ENCODE data around the gene MYLK. TPM values are rescaled to one million over a fixed set of nuclear protein-coding genes. Genes with fewer than 3 reads are reported as not detected.

The MYLK gene
- total RNA-seq, 1 donor from 2014 or later = 2.6 TPM

DNA sequence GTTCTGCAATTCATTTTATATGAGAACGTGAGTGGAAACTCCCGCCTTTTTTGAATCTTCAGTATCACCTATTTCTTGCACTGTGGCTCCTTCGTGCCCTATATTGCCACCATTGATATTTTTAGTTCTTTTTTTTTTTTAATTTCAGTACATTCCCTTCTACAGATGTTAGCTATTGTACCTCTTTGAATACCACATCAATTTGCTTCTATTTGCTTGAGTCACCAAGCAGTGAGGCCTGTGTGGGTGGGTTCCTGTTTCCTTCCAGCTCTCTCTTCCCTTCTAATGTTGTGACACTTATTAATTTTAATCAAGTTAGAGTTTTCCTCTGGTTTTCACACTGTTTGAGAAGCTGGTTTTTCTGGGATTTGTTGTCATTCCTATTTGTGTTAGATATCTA, 308.0 kb downstream of the MYLK start:
- DNase-seq (ENCODE audit: low read depth) = peak; percentile 29
- no peak overlapping the region for H3K4me3 ChIP-seq (ENCODE audit: low read depth, low read length)
- no peak for FAIRE-seq

DNA sequence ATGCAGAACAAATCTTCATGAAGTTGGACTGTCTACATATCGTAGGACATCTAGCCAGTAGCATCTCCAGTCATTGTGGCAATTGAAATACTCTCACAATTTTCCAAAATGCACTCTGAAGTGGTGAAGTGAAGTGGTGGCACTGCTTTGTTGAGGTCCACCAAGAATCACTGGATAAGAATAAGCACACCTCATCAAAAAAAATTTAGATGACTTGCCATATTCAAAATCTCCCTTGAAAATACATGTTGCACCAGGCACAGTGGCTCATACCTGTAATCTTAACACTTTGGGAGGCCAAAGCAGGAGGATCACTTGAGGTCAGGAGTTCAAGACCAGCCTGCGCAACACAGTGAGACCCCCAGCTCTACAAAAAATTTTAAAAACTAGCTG, 312.2 kb downstream of the MYLK start:
- DNase-seq (ENCODE audit: low read depth) = no peak
- TF ChIP-seq, protein P1, sequence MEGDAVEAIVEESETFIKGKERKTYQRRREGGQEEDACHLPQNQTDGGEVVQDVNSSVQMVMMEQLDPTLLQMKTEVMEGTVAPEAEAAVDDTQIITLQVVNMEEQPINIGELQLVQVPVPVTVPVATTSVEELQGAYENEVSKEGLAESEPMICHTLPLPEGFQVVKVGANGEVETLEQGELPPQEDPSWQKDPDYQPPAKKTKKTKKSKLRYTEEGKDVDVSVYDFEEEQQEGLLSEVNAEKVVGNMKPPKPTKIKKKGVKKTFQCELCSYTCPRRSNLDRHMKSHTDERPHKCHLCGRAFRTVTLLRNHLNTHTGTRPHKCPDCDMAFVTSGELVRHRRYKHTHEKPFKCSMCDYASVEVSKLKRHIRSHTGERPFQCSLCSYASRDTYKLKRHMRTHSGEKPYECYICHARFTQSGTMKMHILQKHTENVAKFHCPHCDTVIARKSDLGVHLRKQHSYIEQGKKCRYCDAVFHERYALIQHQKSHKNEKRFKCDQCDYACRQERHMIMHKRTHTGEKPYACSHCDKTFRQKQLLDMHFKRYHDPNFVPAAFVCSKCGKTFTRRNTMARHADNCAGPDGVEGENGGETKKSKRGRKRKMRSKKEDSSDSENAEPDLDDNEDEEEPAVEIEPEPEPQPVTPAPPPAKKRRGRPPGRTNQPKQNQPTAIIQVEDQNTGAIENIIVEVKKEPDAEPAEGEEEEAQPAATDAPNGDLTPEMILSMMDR (IDR thresholded peaks at IDR 0.05; ENCODE audit: insufficient read depth, low read length, severe bottlenecking) = no peak
- no peaks in the 10 kb centered on the region for H3K27me3 ChIP-seq (ENCODE audit: control insufficient read depth, insufficient read depth, low read length)
- H3K4me3 ChIP-seq (ENCODE audit: low read depth, low read length) = no peak overlapping the region
- no peak for FAIRE-seq
- H3K36me3 ChIP-seq (ENCODE audit: control insufficient read depth, insufficient read depth, low read length) = peaks cover 6% of the 10 kb centered on the region

More for the DNA sequence above, 308.0 kb downstream of the MYLK start:
- no peaks in the 10 kb centered on the region for H3K27me3 ChIP-seq (ENCODE audit: control insufficient read depth, insufficient read depth, low read length)
- TF ChIP-seq, protein P1 (IDR thresholded peaks at IDR 0.05; ENCODE audit: insufficient read depth, low read length, severe bottlenecking) = no peak
- peaks cover 10% of the 10 kb centered on the region for H3K36me3 ChIP-seq (ENCODE audit: control insufficient read depth, insufficient read depth, low read length)

DNA sequence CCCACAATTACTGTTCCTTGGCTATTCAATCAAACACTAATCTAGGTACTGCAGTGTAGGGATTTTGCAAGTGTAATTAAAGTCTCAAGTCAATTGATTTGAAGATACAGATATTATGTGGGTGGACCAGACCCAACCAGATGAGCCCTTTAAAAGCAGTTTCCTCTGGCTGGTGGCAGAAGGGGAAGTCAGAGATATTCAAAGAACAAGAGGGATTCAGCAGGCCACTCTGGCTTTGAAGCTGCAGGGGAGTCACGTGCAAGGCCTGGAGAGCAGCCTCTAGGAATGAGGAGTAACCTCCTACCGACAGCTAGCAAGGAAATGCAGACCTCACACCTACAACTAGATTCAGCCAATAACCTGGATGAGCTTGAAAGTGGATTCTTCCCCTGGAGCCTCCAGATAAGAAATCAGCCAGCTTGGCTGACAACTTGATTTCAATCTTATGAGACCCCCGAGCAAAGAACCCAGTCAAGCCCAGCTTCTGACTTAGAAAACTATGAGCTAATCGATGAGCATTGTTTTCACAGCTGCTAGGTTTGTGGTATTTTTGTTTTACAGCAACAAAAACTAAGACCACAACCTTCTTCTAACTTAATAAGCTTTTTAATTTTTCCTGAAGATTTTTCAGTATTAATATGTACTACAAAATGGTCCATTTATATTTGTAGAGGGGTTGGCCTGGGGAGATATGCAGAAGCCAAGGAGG, 312.7 kb downstream of the MYLK start:
- no peaks in the 10 kb centered on the region for H3K27me3 ChIP-seq (ENCODE audit: control insufficient read depth, insufficient read depth, low read length)
- H3K36me3 ChIP-seq (ENCODE audit: control insufficient read depth, insufficient read depth, low read length) = peaks cover 4% of the 10 kb centered on the region
- TF ChIP-seq, protein P1 (IDR thresholded peaks at IDR 0.05; ENCODE audit: insufficient read depth, low read length, severe bottlenecking) = no peak
- no peak overlapping the region for H3K4me3 ChIP-seq (ENCODE audit: low read depth, low read length)
- FAIRE-seq = no peak
- DNase-seq (ENCODE audit: low read depth) = no peak

DNA sequence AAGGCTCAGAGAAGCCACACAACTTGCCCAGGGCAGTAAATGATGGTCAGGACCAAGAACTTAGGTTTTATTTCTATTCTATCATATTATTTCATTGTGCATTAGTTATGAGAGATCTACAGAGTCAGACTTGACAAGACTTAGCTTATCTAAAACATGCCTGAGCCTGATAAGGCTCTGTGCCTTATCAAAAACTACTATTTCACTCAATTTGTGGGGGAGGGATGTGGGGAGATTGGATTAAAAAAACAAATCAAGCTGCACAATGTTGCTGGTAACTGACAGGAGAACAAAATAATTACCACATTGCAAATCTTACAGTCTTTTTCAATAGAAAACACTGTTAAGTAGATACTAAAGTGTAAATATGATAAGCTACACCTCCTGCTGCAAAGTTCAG, 315.3 kb downstream of the MYLK start:
- DNase-seq (ENCODE audit: low read depth) (no peak), FAIRE-seq (no peak)
- TF ChIP-seq, protein P1 (IDR thresholded peaks at IDR 0.05; ENCODE audit: insufficient read depth, low read length, severe bottlenecking) = no peak

DNA sequence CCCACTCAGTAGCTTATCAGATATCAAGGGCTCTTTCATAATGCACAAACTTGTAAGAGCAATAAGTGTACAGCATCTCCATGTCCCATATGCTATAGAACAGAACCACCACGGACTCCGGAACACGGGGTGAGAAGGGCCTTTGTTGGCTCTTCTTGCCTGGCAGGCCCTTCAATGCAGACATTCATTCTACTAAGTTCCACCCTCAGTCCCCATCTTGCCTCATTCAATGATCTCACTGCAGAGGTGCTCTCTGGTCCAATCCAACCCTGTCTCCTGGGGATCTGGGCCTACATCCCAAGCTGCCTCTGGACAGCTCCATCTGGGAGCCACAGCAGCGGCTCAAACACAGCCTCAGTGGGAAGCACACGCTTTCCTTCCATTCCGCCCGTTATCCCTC, 316.1 kb downstream of the MYLK start:
- DNase-seq (ENCODE audit: low read depth) (no peak), FAIRE-seq (no peak)
- Histone ChIP-seq H3K27me3 (ENCODE audit: control insufficient read depth, insufficient read depth, low read length) (no peaks in the 10 kb centered on the region), H3K36me3 (ENCODE audit: control insufficient read depth, insufficient read depth, low read length) (peaks cover 10% of the 10 kb centered on the region), H3K4me3 (ENCODE audit: low read depth, low read length) (no peak overlapping the region)
- TF ChIP-seq, protein P1 (IDR thresholded peaks at IDR 0.05; ENCODE audit: insufficient read depth, low read length, severe bottlenecking) = no peak

More for the DNA sequence above, 315.3 kb downstream of the MYLK start:
- H3K36me3 ChIP-seq (ENCODE audit: control insufficient read depth, insufficient read depth, low read length) = peaks cover 8% of the 10 kb centered on the region
- H3K27me3 ChIP-seq (ENCODE audit: control insufficient read depth, insufficient read depth, low read length) = no peaks in the 10 kb centered on the region
- no peak overlapping the region for H3K4me3 ChIP-seq (ENCODE audit: low read depth, low read length)

DNA sequence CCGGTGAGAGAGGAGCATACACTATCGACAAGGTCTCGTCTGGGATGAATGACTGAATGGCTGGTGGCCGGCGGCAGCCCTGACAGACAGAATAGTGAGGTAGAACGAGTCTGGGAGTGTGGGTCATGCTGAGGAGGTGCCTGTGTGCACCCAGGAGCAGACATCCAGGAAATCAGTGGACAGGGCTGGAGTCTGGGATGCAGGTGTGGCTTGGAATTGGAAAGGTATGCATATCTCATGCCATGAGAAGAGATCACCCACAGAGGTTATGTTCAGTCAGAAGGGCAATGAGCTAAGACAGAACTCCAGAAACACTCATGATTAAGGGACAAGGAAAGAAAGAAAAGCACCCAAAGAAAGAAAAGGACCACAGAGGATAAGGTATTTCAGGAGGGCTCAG, 320.1 kb downstream of the MYLK start:
- Histone ChIP-seq H3K4me3 (ENCODE audit: low read depth, low read length) (no peak overlapping the region), H3K36me3 (ENCODE audit: control insufficient read depth, insufficient read depth, low read length) (peaks cover 10% of the 10 kb centered on the region), H3K27me3 (ENCODE audit: control insufficient read depth, insufficient read depth, low read length) (no peaks in the 10 kb centered on the region)
- FAIRE-seq (peak; percentile 64), DNase-seq (ENCODE audit: low read depth) (no peak)
- TF ChIP-seq, protein P1 (IDR thresholded peaks at IDR 0.05; ENCODE audit: insufficient read depth, low read length, severe bottlenecking) = no peak

Measured in bronchial epithelial cell (primary cell).